ENCODE results near the gene IKBKE. TPM values are rescaled to one million over a fixed set of nuclear protein-coding genes. Genes with fewer than 3 reads are reported as not detected.

The IKBKE gene
- total RNA-seq, 1 experiment from 2014 or later: 6.6 TPM

DNA sequence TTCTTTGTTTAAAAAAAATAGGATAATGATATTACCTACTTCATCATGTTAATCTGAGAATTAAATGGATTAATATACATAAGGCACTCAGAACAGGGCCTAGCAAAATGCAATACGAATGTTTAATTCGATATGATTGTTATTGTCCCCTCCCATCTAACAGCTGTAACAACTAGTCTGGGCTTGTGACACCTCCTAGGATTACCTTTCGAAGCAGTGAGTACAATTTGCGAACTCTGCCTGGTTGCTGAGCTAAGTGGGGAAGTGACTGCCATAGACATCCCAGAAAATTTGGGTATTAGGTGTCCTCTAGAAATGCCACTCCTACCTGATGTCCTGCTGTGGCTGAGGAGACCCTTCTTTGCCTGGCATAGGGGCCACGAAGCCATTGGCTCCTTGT is 40.1 kb downstream of the IKBKE start:
- H4K91ac ChIP-seq (ENCODE audit: insufficient read length, low read depth, low read length): no peak overlapping the region
- DNase-seq: no peak
- no peak overlapping the region for H3K23ac ChIP-seq (ENCODE audit: insufficient read length, low read depth, low read length)
- H2BK15ac ChIP-seq (ENCODE audit: low read depth, low read length): no peak overlapping the region
- no peak overlapping the region for H3K27ac Mint-ChIP-seq
- no peak overlapping the region for H2AFZ ChIP-seq (ENCODE audit: low read length)
- H3K9me3 Mint-ChIP-seq: no peaks in the 10 kb centered on the region; a peak in 1 of 5 replicates
- H2BK120ac ChIP-seq (ENCODE audit: low read depth, low read length, poor library complexity, severe bottlenecking): no peak overlapping the region
- H3K4me3 Mint-ChIP-seq: no peak overlapping the region
- H3K79me2 ChIP-seq (ENCODE audit: insufficient read depth, low read length): no peaks in the 10 kb centered on the region
- H3K4ac ChIP-seq (ENCODE audit: low read depth, low read length): no peak overlapping the region
- H3K9me3 ChIP-seq (ENCODE audit: control insufficient read depth, low read depth, low read length): no peaks in the 10 kb centered on the region
- no peak overlapping the region for H3K9ac ChIP-seq (ENCODE audit: extremely low read depth, insufficient read length, low read length)
- H3K4me2 ChIP-seq (ENCODE audit: insufficient read depth, insufficient read length, low read length): no peak overlapping the region
- H2BK20ac ChIP-seq (ENCODE audit: low read depth, low read length, poor library complexity, severe bottlenecking): no peak overlapping the region
- no peak overlapping the region for H3T11ph ChIP-seq (ENCODE audit: low read length)
- H3K27me3 ChIP-seq (ENCODE audit: insufficient read depth, low read length): peaks cover 20% of the 10 kb centered on the region
- no CpG with 5 or more reads among the region's 5 CpGs for WGBS (ENCODE audit: extremely low coverage, insufficient read length, low lambda C conversion rate)
- H2AK5ac ChIP-seq (ENCODE audit: insufficient read length, low read length): no peak overlapping the region
- H3K4me1 Mint-ChIP-seq: peaks cover 27 to 36% of the 10 kb centered on the region in 2 experiments
- no peaks in the 10 kb centered on the region; the same call in 1 of the 2 replicates for H3K4me1 ChIP-seq (ENCODE audit: insufficient read depth, low read length)
- no peaks in the 10 kb centered on the region; a peak in 1 of 7 replicates for H3K36me3 Mint-ChIP-seq (ENCODE audit: insufficient read depth in 1 of 3, low read depth in 3 of 3)
- H3K14ac ChIP-seq (ENCODE audit: insufficient read depth, low read length): no peak overlapping the region
- H3K27me3 Mint-ChIP-seq (ENCODE audit: low read depth): peaks cover 57% of the 10 kb centered on the region
- H3K56ac ChIP-seq (ENCODE audit: insufficient read length, low read depth, low read length): no peak overlapping the region
- H3K79me1 ChIP-seq (ENCODE audit: insufficient read depth, low read depth, low read length, poor library complexity, severe bottlenecking): no peaks in the 10 kb centered on the region
- H3K18ac ChIP-seq (ENCODE audit: insufficient read length, low read depth, low read length): no peak overlapping the region
- no peak overlapping the region for H2BK12ac ChIP-seq (ENCODE audit: insufficient read length, low read depth, low read length)
- H3K27ac ChIP-seq (ENCODE audit: insufficient read length, low read depth, low read length): no peak overlapping the region
- H3K23me2 ChIP-seq (ENCODE audit: insufficient read length, low read depth, low read length, poor library complexity, severe bottlenecking): peaks cover 9% of the 10 kb centered on the region
- no peak overlapping the region for H2BK5ac ChIP-seq (ENCODE audit: insufficient read length, low read length)
- no peak overlapping the region for H4K5ac ChIP-seq (ENCODE audit: insufficient read length, low read depth, low read length)
- H4K20me1 ChIP-seq (ENCODE audit: control insufficient read depth, insufficient read depth, insufficient read length): no peaks in the 10 kb centered on the region
- H4K8ac ChIP-seq (replicated peaks; ENCODE audit: insufficient read length, low read depth, low read length): no peak overlapping the region
- TF ChIP-seq, protein P1, sequence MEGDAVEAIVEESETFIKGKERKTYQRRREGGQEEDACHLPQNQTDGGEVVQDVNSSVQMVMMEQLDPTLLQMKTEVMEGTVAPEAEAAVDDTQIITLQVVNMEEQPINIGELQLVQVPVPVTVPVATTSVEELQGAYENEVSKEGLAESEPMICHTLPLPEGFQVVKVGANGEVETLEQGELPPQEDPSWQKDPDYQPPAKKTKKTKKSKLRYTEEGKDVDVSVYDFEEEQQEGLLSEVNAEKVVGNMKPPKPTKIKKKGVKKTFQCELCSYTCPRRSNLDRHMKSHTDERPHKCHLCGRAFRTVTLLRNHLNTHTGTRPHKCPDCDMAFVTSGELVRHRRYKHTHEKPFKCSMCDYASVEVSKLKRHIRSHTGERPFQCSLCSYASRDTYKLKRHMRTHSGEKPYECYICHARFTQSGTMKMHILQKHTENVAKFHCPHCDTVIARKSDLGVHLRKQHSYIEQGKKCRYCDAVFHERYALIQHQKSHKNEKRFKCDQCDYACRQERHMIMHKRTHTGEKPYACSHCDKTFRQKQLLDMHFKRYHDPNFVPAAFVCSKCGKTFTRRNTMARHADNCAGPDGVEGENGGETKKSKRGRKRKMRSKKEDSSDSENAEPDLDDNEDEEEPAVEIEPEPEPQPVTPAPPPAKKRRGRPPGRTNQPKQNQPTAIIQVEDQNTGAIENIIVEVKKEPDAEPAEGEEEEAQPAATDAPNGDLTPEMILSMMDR (conservative IDR thresholded peaks at IDR 0.05): no peak

Data from H9 (cell line).